HG02981 (cell line): ENCODE results near the gene TENM4.

ENCODE experiments used
- ATAC-seq: cut with Tn5 transposase; IDR thresholded peaks from one replicate; pipeline ENCODE4 v1.9.1; 2021; ENCODE audit warnings: mild to moderate bottlenecking, moderate library complexity; ENCODE audit not compliant: unreplicated experiment

The TENM4 gene

DNA sequence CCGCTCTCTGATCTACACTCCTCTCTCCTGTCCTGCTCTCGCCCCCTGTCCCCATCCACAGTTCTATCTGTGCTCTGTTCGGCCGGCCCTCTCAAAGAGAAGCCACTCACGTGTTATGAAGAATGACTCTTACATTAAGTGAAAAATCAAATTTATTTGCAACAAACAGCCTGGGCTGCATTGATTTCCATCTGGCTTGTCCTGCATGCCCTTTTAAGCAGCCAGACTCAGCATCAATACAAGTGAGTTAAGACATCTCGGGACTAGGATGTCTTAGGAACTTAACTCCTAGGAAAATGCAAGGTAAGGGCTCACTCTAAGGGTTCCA, 373.5 kb downstream of the TENM4 start:
- no peak for ATAC-seq

DNA sequence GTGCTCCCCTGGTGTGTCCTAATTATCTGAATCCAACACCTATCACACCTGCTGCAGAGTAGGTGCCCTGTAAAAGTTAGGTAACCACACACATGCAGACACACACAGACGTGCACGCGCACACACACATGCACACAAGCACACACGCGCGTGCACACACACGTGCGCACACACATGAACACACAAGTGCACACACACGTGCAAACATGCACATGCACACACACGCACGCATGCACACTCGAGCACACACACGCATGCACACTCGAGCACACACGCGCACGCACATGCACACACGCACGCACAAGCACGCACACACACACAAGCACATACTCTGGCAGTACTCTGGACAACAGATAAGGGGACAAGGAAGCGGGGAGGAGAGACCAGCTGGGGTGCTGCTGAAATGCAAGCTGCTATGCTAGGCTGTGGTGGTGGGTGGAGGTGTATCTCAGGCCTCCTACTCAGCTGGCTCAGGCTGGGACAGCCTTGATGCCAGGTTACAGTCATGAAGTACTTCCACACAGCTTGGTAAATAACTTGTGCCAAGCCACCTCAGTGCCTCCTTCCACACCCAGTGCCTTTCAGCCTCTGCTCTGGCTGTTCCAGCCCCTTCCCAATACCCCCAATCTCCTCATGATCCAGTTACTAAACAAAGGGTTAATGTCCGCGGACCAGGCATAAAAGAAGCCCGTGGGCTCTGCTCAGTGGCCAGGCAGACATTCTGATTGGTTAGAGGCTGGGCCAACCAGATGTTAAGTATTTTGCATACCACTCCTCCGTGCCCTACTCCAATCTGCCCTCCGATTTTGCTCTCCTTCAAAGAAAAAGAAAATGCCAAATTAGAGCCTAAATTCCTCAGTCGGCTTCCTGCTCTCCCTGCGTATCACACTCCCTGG, 374.1 kb downstream of the TENM4 start:
- no peak for ATAC-seq

DNA sequence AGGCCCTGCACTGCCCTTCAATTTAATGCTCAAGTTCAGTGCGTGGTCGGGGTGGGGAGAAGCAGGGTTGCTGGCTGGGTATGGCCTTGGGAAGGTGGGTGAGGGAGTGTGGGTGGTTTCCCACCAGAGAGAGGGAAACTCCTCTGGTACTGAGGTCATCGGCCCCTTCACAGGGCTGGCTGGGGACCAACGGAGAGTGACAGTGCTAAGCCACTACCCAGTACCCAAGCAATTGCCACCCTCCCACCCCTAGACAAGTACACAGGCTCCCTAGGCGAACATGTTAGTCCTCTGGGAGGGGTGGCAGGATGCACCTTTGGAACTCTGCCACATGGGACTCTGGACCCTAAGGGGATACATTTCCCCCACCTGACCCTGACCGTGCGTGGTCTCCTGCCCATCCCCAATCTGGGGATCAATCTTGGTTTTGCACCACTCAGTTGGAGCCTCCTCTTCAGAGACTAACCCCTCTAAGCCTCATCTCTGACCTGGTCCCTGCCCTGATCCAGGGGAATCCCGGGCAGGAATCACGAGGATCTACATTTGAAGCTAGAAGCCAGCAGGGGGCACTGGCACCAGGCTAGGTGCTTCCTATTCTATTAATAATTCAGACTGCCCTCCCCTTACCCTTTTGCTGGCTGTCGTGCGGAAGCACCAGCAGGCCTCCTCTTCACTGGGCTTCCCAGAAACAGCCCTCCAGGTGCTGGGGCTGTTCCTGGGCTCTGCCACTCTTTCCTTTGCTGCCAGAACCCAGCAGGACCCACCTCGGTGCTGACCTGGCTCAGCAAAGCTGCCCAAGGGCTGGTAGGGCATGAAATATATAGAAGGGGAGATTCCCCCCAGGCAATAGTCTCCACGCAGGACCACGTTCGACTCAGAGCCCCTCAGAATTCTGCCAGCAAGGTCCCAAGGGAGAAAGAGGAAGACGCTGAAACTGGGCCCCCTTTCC, 377.7 kb downstream of the TENM4 start:
- ATAC-seq, result no peak

DNA sequence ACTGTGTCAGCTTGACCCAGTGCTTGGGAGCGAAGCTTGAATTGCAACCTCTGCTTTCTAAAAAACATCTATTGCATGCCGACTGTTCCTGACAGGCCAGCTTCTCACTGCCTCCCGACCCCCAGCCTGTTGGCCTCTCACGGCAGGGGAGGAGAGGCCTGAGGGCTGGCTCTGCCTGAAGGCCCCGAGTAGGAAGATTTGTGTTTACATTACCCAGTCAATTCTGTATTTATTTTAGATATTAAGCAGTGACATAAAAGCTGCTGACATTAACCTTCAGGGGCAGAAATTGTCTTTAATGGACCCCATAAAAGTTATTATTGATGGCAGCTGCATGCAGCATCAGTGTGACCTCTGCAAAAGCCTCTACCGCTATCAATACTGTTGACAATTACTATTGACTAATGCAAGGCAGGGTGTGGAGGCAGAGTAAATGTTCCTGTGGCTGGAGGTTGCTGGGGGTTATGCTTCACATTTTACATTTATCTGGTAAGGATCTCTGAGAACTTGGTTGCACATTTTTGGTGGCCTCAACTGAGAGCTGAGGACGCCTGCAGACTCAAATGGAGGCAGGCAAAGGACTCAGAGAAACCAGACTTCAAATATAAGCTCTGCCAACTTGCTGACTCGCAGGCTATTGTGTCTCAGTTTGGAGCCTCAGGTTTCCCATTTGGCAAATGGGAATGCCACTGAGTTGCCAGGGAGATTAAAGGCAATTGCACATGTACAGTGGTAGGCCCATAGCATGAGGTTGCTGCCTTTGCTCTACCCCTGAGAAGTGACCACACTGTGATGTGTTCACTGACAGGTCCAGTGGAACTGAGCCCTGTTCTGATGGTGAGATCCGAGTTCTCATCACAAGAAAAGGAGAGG, 380.5 kb downstream of the TENM4 start:
- ATAC-seq, result no peak

DNA sequence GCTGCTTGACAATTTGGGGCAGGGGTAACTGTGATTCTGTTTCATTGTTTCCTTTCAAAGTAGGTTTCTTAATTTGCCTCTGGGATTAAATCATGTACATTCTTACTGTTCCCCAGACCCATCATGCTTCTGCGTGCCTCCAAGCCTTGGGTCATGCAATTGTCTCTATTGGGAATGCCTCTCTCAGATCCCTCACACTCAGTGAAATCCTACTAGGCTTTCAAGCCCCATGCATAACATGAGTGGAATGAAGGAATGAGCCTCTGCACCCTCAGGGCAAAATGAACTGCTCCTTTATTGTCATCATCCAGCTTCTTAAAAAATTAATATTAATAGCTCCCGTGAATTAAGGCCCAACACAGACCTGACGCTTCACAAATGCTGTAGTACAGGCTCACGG, 381.7 kb downstream of the TENM4 start:
- ATAC-seq, result no peak

DNA sequence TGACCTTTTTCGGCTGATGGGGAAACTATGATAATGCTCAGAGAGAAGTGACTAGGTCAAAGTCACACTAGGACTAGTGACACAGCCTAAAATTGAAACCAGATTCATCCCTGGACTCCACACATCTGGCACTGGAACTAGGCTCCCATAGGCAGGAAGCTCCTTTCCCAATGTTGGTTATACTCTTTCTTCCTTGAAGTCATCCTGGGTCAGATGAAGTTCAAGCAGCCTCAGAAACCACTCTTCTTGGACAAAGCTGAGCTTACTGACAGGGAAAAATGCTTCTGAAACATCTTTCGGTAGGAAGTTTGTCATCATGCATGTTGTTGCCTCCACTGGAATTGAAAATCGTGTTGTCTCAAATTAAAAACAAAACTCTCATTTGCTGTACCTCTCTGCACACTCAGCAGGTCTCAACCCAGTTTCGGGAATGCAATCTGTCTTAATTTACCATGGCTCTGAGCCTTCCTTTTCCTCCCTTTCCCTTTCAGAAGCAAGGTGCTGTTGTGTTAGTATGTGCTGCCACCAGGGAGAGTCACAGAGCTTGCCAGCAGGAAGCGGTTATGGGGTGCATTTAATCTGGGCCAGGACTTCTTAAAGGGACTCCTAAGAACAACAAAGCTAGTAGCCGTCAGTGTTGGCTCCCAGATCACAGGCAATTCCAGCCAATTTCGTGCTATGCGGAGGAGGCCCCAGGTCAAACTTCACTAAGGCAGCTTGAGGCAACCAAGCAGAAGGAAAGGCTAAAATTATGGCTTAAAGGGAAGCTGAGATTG, 384.8 kb downstream of the TENM4 start:
- ATAC-seq, result no peak

DNA sequence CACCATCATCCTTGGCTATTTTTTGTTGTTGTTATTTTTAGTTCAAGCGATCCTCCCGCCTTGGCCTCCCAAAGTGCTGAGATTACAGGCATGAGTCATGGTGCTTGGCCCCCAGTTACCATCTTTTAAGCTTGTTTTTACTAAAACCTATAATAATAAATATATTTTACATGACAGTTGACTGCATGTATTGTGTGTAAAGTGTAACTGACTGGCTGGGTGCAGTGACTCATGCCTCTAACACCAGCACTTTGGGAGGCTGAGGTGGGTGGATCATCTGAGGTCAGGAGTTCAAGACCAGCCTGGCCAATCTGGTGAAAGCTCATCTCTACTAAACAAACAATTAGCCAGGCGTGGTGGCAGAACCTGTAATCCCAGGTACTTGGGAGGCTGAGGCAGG, 386.2 kb downstream of the TENM4 start:
- ATAC-seq, result no peak

DNA sequence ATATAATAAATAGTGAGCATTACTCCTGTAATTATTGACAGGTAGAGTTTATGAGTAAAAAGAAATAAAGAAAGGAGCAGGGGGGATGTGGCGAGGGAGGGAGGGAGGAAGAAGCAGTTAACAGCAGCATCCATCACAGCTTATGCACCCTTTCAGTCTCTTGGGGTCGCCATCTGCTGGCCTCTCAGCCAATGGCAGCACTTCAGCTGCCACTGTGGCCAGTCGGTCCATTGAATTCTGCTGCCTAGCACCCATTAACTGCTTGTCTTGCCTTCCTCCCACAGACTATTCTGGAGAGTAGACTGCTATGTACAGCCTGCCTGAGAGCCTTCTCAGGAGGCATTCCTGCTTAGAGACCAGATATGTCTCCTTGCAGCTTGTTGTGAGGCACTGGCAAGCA, 388.3 kb downstream of the TENM4 start:
- ATAC-seq, result no peak

DNA sequence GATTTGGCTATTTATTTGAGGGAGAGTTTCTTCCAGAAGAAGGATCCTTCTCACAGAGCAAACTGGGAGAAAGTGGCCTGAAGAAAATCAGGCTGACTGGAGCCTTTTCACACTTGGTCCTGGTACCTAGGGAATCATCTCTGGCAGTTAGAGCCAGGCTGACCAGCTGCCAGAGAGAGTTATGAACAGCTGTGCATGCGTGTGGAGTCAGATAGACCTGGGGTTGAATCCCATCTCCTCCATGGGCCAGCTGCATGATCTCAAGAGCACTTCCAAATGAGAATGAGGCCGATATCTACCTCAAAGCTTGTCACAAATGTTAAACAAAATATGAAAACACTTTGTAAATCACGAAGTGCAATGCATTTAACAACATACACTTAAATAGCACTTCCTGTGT, 390.0 kb downstream of the TENM4 start:
- no peak for ATAC-seq

DNA sequence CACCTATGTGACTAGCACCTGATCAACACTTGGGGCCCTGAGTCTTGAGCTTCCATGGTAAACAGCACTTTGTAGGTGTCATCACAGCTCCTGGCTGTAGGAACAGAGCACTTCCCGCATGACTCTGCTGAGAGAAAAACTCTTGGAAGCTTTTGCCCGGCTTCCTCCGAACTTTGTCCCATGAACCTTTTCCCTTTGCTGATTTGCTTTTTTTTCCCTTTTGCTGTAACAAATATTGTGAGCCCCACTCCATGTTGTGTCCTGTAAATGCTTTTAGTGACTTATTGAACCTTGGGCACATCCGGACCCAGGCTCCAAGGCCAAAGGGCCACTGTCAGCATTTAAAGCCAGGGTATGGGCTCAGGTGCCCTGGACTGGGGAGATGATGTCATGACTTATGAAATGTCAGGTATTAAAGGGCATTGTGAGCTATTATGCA, 391.1 kb downstream of the TENM4 start:
- no peak for ATAC-seq

DNA sequence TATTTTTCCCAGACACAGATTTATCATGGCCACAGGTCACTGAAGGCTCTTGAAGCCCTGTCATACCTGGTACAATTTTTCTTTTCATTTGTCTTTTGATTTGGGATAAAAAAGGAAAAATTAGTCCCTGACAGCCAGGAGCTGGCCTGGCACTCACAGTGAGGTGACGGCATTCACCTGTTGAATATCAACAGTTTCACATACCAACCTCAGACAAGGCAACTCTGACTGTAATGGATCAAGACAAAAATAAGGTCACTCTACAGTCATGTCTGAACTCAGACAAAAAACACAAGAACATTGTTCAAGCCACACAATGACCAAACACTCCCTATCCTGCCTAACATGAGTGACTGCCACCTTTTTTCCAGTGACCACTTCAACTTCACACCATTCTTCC, 392.9 kb downstream of the TENM4 start:
- ATAC-seq, result no peak

DNA sequence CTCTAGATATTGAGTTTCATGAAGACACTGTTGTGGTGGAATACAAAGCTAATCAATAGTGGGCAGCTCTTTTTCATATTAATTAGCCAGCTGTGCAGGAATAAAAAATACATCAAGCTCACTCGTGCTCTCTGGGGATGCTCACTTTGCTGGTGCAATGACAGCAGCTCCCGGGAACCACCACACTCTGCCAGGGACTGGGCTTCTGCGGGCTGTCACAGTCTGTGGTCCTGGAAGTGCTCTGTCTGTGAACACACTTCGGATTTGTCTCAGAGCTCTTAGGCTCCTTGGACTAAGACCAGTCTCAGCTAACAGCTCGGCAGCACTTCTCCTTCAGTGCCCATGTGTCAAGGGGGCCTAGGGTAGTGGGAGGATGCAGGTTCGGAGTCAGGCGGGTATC, 393.5 kb downstream of the TENM4 start:
- no peak for ATAC-seq

DNA sequence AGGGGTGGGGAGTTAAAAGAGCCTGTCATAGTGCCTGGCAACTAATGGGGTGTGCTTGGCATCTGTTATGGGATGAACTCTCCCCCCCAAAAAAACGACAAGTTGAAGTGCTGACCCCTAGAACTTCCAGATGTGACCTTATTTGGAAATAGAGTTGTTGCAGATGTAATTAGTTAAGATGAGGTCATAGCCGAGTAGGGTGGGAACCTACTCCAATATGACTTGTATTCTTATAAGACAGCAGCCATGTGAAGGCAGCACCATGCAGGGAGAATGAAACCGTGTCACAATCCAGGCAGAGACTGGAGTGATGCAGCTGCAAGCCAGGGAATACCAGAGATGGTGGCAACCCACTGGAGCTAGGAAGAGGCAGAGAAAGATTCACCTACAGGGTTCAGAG, 394.5 kb downstream of the TENM4 start:
- no peak for ATAC-seq

DNA sequence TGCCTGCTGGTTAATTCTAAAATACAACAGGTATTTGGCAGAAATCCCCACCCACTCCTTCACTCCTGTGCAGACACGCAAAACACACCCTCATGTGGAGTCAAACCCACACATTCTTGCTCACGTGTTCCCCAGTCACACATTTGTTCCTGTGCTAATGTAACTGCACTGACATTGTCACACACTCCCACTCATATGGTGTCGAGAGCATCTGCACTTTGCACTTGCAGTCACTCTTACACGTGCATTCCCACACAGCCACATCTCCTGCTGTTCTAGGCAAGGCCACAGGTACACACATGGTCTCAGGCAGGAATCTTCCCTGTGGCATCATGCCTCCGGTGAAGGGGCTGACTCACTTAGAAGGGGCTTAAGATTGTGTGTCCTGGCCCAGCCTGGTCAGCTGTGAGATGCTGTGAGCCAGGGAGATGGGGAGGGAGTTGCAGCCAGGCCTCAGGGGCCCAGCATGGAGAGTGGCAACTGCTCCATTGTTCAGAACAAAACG, 395.0 kb downstream of the TENM4 start:
- ATAC-seq, result no peak

DNA sequence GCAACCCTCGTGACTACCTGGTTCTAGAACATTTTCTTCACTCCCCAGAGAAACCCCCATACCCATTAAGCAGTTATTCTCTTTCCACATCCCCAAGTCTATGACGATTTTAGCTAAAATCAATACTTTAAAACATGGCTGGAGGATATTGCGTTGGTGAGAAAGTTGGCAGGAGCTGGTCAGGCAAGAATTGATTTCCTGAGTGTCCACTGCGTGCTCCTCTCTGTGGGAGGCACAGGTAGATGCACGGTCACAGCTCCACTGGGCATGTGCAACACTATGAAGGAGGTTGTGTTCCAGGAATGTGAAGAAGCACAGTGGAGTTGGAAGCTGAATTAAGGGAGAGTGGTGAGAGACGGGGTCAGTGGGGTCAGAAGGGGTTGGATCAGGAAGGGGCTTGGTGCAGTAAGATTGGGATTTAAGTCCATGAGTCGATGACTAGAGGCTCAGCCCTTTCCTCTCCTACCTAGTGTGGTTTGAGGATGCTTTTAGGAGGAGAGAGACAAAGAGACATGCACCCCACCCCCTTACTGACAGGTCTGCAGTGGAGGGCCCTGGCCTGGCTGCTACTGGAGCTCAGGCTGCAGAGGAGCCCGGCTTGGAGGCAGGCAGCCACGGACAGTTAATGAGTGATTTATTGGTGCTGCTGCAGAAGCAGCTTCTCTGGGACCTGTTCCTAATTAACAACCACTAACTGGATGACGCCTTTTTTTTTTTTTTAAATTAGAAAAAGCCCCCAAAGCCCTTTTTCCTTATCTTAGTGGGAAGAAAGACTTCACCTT, 395.6 kb downstream of the TENM4 start:
- no peak for ATAC-seq

DNA sequence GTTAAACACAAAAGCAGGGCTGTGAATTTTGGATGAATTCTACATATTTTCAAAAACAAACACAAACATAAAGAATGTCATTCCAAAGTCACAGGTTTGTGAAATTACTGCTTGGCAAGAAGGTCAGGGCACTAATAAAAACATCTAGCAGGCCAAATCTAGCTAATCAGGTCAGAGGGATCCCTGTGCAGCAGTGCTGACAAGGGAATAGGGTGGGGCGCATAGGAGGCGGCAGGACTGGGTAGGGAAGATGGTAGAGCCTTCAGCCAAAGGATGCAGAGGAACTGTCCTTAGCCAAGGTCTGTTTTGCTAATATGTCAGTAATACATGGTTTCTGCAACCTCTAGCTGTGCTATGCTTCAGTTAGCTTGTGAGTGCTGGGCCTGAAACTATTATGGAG, 396.6 kb downstream of the TENM4 start:
- no peak for ATAC-seq

DNA sequence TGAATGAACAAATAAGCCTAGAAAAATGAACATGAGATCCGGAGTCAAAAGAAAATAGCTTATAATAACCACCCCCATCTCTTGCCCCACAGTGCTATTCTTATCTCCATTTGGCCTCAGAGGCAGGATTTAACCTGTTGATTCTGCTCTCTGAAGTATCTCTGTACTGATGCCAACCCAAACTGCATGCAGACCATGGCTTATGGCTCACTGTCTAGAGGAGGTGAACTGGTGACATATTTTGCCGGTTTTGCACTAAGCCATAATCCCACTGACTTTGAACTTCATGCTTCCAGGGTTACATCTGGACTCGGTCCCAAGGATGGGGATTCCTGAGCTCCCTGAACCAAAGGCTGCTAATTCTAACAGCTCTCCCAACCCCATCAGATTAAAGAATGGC, 397.1 kb downstream of the TENM4 start:
- ATAC-seq, result no peak

DNA sequence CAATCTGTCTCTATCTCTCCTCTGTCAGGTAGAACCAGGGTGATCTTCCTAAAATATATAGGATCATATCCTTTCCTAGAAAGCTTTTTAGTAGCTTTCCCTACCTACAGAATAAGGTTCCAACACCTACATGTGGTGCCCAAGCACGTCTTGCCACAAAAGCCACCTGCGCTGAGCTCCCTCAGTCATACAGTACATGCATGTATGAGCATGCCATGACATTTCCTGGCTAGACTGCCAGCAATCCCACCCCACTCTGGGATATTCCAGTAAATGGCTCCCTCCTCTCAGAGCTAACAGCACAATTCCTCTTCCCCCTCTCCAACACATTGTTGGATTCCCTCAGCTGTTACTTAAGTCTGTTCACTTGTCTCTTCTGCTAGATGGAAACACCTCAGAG, 398.0 kb downstream of the TENM4 start:
- ATAC-seq, result no peak

DNA sequence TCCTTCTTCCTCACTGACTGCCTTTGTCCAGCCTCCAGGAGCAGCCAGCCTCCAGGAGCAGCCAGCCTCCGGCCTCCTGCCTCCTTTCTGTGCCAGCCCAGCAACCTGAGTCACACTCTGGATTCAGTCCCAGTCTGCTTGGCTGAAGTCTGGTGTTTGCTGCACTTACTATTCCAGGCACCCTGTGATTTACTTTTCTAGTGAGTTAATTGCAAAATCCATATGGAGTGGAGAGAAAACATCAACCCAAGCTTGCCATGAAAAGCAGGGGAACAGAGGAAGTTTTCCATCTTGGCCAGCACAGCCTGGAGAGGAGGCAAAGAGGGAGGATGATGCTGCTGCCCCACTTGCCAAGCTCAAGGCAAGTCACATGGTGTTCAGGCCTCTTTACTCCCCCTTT, 400.5 kb downstream of the TENM4 start:
- ATAC-seq, result no peak
